K562 (cell line): ENCODE data around the gene ZNF556. TPM values are rescaled to one million over a fixed set of nuclear protein-coding genes. Genes with fewer than 3 reads are reported as not detected.

Experiments
- ARID1B ChIP-seq: fragments of 450-650 bp; IDR thresholded peaks from 2 replicates; pipeline ENCODE4 v1.6.1; 2016; ENCODE audit warnings: antibody characterized with exemption, mild to moderate bottlenecking, inconsistent platforms
- FOXM1 ChIP-seq, 2 experiments: fragments of 450-650 bp in 1 of 2; sonication (generic) in 1 of 2; formaldehyde crosslinking in 1 of 2; IDR thresholded peaks; 2 replicates each; pipeline versions ENCODE4 v1.6.1 to v1.9.0; 2017 to 2022; ENCODE audit warnings: low read depth in 2 of 2, mild to moderate bottlenecking in 2 of 2, missing genetic modification reagents in 1 of 2, moderate library complexity in 1 of 2
- GATA2 ChIP-seq: sonication (generic); formaldehyde crosslinking; IDR thresholded peaks from 2 replicates; pipeline ENCODE4 v1.4.0; 2020; ENCODE audit warnings: mild to moderate bottlenecking, missing genetic modification reagents
- HINFP ChIP-seq: fragments of 450-650 bp; conservative IDR thresholded peaks from 2 replicates; pipeline ENCODE4 v1.6.1; 2016; ENCODE audit warnings: missing genetic modification characterization, low read depth, mild to moderate bottlenecking, control low read depth, missing compliant biosample characterization
- POU5F1 ChIP-seq: fragments of 150-350 bp; IDR thresholded peaks from 2 replicates; pipeline ENCODE4 v1.6.1; 2014; ENCODE audit warnings: borderline replicate concordance, low read length, low read depth, mild to moderate bottlenecking; ENCODE audit not compliant: partially characterized antibody
- SIX5 ChIP-seq, 2 experiments: IDR thresholded peaks; 2 replicates each; pipeline ENCODE4 v1.6.1; 2011; ENCODE audit warnings: low read length in 2 of 2, borderline replicate concordance in 1 of 2, low read depth in 1 of 2, mild to moderate bottlenecking in 1 of 2, moderate library complexity in 1 of 2; ENCODE audit not compliant: insufficient read depth in 1 of 2
- SMAD2 ChIP-seq: fragments of 150-350 bp; IDR thresholded peaks from 2 replicates; pipeline ENCODE4 v1.6.1; 2014; ENCODE audit warnings: low read depth, mild to moderate bottlenecking, low read length
- ZBTB8A ChIP-seq: fragments of 450-650 bp; IDR thresholded peaks from 2 replicates; pipeline ENCODE4 v1.6.1; 2018; ENCODE audit warnings: mild to moderate bottlenecking, moderate library complexity; ENCODE audit not compliant: partially characterized antibody
- ZNF146 ChIP-seq: IDR thresholded peaks from one replicate; pipeline ENCODE4 v1.6.1; 2018; ENCODE audit warnings: missing compliant biosample characterization; ENCODE audit not compliant: unreplicated experiment
- polyA plus RNA-seq, 8 experiments: library from polyadenylated mRNA; depleted of rRNA in 4 of 8; stranded (reverse) in 5 of 8; unstranded in 3 of 8; fragments of >200 nt; fragmentation: Nextera tagmentation in 2 of 8; fragmentation: Illumina TruSeq in 1 of 8; extraction: Ambion mirVana in 2 of 8; extraction: Trizol in 1 of 8; gene quantifications; 2 replicates each; pipeline versions ENCODE4 v1.2.1 to v1.2.3, GENCODE V29; 2011 to 2014; ENCODE audit warnings: inconsistent platforms in 1 of 8, missing spikeins in 1 of 8
- total RNA-seq, 7 experiments: library from RNA; depleted of rRNA in 6 of 7; stranded (reverse); fragments of >200 nt in 6 of 7; fragmentation: Illumina TruSeq in 2 of 7; extraction: Trizol in 2 of 7; gene quantifications; 2 replicates each; pipeline versions ENCODE4 v1.2.1 to v1.2.3, GENCODE V29; 2011 to 2021; ENCODE audit warnings: low replicate concordance in 1 of 7
- TF ChIP-seq, protein P1 (sequence below), 3 experiments: fragments of 200-800 bp in 1 of 3; fragments of 250-450 bp in 1 of 3; fragments of 450-650 bp in 1 of 3; sonication (Bioruptor Pico) in 1 of 3; sonication (Bioruptor generic) in 1 of 3; formaldehyde crosslinking in 1 of 3; IDR thresholded peaks; 2 replicates each; pipeline versions ENCODE4 v1.6.1 to v1.8.0; 2016 to 2022; ENCODE audit warnings: mild to moderate bottlenecking in 2 of 3, missing genetic modification characterization in 2 of 3, missing compliant biosample characterization in 1 of 3, moderate library complexity in 1 of 3
- TF ChIP-seq, protein P2 (sequence below): fragments of 250-450 bp; sonication (Bioruptor Pico); IDR thresholded peaks from 2 replicates; pipeline ENCODE4 v1.9.0; 2021; ENCODE audit warnings: mild to moderate bottlenecking
- TF ChIP-seq, protein P3 (sequence below): fragments of 450-650 bp; IDR thresholded peaks from 2 replicates; pipeline ENCODE4 v1.6.1; 2016
- TF ChIP-seq, protein P4 (sequence below): fragments of 450-650 bp; IDR thresholded peaks from 2 replicates; pipeline ENCODE4 v1.6.1; 2016; ENCODE audit warnings: borderline replicate concordance
- TF ChIP-seq, protein P5 (sequence below): fragments of 450-650 bp; formaldehyde crosslinking; IDR thresholded peaks from 2 replicates; pipeline ENCODE4 v1.4.0; 2020; ENCODE audit warnings: mild to moderate bottlenecking, mixed read lengths

Gene ZNF556
- total and polyA plus RNA-seq, 9 of the 15 experiments (the other 6 are each of a cell fraction or from before 2014, with no cell fraction given), result 0.01 to 0.36 (median 0.10) TPM; not detected in 1

DNA sequence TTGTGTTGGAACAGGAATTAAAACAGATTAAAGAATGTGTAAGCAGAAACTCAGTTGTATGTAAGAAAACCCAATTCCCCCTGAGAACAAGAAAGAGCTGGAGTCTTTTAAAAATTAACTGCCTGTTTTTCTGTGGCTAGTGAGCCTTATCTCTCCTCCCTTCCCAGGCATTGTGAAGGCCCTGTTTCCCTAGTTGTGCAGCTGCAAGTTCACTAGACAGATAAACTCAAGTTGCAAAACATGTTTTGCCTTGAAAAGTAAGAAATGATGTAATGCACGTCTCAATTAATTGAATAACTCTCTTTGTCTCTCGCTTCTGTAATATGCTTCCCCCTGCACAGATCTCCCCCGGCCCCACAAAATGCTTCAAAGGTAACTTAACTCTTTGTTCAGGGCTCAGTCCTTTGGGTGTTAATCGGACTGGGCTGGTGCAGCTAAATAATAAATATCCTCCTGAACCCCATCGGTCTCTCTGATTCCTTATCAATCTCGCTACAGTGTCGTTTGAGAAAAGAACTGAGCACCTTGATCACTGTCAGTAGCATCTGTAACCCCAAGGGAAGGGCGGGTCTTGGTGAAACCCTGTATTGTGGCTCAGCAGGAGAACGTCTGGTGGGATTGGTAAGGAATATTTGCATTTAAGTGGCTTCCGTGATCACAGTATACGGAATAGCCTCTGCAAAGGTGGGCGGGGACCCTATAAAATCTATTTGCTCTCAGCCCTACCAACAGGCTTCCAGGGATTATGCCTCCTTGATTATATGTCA lies 1.6 kb upstream of the ZNF556 start (continued):
- TF ChIP-seq, protein P1, sequence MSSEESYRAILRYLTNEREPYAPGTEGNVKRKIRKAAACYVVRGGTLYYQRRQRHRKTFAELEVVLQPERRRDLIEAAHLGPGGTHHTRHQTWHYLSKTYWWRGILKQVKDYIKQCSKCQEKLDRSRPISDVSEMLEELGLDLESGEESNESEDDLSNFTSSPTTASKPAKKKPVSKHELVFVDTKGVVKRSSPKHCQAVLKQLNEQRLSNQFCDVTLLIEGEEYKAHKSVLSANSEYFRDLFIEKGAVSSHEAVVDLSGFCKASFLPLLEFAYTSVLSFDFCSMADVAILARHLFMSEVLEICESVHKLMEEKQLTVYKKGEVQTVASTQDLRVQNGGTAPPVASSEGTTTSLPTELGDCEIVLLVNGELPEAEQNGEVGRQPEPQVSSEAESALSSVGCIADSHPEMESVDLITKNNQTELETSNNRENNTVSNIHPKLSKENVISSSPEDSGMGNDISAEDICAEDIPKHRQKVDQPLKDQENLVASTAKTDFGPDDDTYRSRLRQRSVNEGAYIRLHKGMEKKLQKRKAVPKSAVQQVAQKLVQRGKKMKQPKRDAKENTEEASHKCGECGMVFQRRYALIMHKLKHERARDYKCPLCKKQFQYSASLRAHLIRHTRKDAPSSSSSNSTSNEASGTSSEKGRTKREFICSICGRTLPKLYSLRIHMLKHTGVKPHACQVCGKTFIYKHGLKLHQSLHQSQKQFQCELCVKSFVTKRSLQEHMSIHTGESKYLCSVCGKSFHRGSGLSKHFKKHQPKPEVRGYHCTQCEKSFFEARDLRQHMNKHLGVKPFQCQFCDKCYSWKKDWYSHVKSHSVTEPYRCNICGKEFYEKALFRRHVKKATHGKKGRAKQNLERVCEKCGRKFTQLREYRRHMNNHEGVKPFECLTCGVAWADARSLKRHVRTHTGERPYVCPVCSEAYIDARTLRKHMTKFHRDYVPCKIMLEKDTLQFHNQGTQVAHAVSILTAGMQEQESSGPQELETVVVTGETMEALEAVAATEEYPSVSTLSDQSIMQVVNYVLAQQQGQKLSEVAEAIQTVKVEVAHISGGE (CRISPR knock-in tag; IDR thresholded peaks at IDR 0.05), result peak in 1 of 3 experiments; percentile 51; a peak in 2 of 6 replicates
- TF ChIP-seq, protein P2, sequence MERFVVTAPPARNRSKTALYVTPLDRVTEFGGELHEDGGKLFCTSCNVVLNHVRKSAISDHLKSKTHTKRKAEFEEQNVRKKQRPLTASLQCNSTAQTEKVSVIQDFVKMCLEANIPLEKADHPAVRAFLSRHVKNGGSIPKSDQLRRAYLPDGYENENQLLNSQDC (CRISPR knock-in tag), result no peak
- TF ChIP-seq GATA2 (CRISPR knock-in tag) (peak; percentile 87), SIX5 (IDR thresholded peaks at IDR 0.05; ENCODE audit: borderline replicate concordance in 1 of 2, insufficient read depth in 1 of 2, low read depth in 1 of 2, low read length in 2 of 2) (no peak), ZBTB8A (no peak), HINFP (tag) (no peak), ARID1B (peak; percentile 90), FOXM1 (IDR thresholded peaks at IDR 0.05; ENCODE audit: low read depth) (peak; percentile 96), FOXM1 (CRISPR knock-in tag; IDR thresholded peaks at IDR 0.05; ENCODE audit: low read depth) (no peak), ZNF146 (CRISPR knock-in tag) (no peak), POU5F1 (no peak), SMAD2 (no peak)
- TF ChIP-seq, protein P3, sequence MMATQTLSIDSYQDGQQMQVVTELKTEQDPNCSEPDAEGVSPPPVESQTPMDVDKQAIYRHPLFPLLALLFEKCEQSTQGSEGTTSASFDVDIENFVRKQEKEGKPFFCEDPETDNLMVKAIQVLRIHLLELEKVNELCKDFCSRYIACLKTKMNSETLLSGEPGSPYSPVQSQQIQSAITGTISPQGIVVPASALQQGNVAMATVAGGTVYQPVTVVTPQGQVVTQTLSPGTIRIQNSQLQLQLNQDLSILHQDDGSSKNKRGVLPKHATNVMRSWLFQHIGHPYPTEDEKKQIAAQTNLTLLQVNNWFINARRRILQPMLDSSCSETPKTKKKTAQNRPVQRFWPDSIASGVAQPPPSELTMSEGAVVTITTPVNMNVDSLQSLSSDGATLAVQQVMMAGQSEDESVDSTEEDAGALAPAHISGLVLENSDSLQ, result 0 out of 2 replicates have a peak, but pooled peaks have one; percentile 11
- TF ChIP-seq, protein P4, sequence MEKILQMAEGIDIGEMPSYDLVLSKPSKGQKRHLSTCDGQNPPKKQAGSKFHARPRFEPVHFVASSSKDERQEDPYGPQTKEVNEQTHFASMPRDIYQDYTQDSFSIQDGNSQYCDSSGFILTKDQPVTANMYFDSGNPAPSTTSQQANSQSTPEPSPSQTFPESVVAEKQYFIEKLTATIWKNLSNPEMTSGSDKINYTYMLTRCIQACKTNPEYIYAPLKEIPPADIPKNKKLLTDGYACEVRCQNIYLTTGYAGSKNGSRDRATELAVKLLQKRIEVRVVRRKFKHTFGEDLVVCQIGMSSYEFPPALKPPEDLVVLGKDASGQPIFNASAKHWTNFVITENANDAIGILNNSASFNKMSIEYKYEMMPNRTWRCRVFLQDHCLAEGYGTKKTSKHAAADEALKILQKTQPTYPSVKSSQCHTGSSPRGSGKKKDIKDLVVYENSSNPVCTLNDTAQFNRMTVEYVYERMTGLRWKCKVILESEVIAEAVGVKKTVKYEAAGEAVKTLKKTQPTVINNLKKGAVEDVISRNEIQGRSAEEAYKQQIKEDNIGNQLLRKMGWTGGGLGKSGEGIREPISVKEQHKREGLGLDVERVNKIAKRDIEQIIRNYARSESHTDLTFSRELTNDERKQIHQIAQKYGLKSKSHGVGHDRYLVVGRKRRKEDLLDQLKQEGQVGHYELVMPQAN, result no peak
- TF ChIP-seq, protein P5, sequence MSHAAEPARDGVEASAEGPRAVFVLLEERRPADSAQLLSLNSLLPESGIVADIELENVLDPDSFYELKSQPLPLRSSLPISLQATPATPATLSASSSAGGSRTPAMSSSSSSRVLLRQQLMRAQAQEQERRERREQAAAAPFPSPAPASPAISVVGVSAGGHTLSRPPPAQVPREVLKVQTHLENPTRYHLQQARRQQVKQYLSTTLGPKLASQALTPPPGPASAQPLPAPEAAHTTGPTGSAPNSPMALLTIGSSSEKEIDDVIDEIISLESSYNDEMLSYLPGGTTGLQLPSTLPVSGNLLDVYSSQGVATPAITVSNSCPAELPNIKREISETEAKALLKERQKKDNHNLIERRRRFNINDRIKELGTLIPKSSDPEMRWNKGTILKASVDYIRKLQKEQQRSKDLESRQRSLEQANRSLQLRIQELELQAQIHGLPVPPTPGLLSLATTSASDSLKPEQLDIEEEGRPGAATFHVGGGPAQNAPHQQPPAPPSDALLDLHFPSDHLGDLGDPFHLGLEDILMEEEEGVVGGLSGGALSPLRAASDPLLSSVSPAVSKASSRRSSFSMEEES (CRISPR knock-in tag), result no peak
